HG02642 (cell line): ENCODE results near the gene FBXO5.
A peak's percentile ranks its signal among the peaks of the same experiment; 100 is the strongest.
"Not testable (repeated sequence)": the region's sequence is repeated elsewhere in the genome, so short reads cannot be mapped to it uniquely, and the experiment has no call there.

Source experiments
- ATAC-seq: cut with Tn5 transposase; IDR thresholded peaks from one replicate; pipeline ENCODE4 v1.9.1; 2021; ENCODE audit warnings: mild to moderate bottlenecking; ENCODE audit not compliant: unreplicated experiment, poor library complexity

FBXO5 gene

GRCh38 chr6:152982904-152983636, at the start of gene FBXO5:
TSS of gene FBXO5 (minus strand) at chr6:152983041. CDS start at chr6:152982959, 82 bp downstream.
- ATAC-seq = peak; percentile 86

GRCh38 chr6:153032255-153032882, 49.5 kb upstream of the FBXO5 start:
- ATAC-seq = no peak

GRCh38 chr6:153031335-153031955, 48.6 kb upstream of the FBXO5 start:
- no peak for ATAC-seq

GRCh38 chr6:153028963-153029362, 46.1 kb upstream of the FBXO5 start:
- ATAC-seq = no peak

GRCh38 chr6:153028286-153028685, 45.4 kb upstream of the FBXO5 start:
- ATAC-seq = no peak

GRCh38 chr6:153027480-153027879, 44.6 kb upstream of the FBXO5 start:
- no peak for ATAC-seq

GRCh38 chr6:153024709-153025017, 41.8 kb upstream of the FBXO5 start:
- no peak for ATAC-seq

GRCh38 chr6:153023977-153024708, 41.3 kb upstream of the FBXO5 start:
- ATAC-seq = peak; percentile 99

GRCh38 chr6:153018355-153018754, 35.5 kb upstream of the FBXO5 start:
- no peak for ATAC-seq

- no peak for ATAC-seq
Measured at GRCh38 chr6:153016846-153017245, 34.0 kb upstream of the FBXO5 start.

GRCh38 chr6:153015094-153015640, 32.3 kb upstream of the FBXO5 start:
- no peak for ATAC-seq

- ATAC-seq = no peak
Measured at GRCh38 chr6:153013438-153013837, 30.6 kb upstream of the FBXO5 start.

GRCh38 chr6:153012856-153013255, 30.0 kb upstream of the FBXO5 start:
- no peak for ATAC-seq

- ATAC-seq = no peak
Measured at GRCh38 chr6:153003366-153003690, 20.5 kb upstream of the FBXO5 start.

GRCh38 chr6:153002613-153003365, 19.9 kb upstream of the FBXO5 start, which contains the start of gene MTRF1L:
TSS of gene MTRF1L (minus strand) at chr6:153002709. CDS start at chr6:153002685, 24 bp downstream.
- peak; percentile 97 for ATAC-seq

- ATAC-seq = peak; percentile 28
Measured at GRCh38 chr6:153001767-153002612, 19.1 kb upstream of the FBXO5 start.

- ATAC-seq = not testable (repeated sequence)
Measured at GRCh38 chr6:153000790-153001189, 17.9 kb upstream of the FBXO5 start.

GRCh38 chr6:153000243-153000642, 17.4 kb upstream of the FBXO5 start:
- no peak for ATAC-seq

- ATAC-seq = not testable (repeated sequence)
Measured at GRCh38 chr6:152999538-152999937, 16.7 kb upstream of the FBXO5 start.
